Adrenal gland (tissue), 12 donors: ENCODE results near the gene ZRANB3. TPM values are rescaled to one million over a fixed set of nuclear protein-coding genes. Genes with fewer than 3 reads are reported as not detected.
A peak's percentile ranks its signal among the peaks of the same experiment; 100 is the strongest.

ENCODE experiments used
- DNase-seq, 7 donors: peaks; one replicate each; pipeline ENCODE4 v3.0.0-alpha.2; 2019 to 2020
- H3K27ac ChIP-seq, 5 donors: fragments of 200-600 bp; sonication (generic) in 4 of 5; 1 replicate in 3 of 5; 2 replicates in 2 of 5; pipeline versions ENCODE4 v1.5.1 to v1.8.0; 2016 to 2020; ENCODE audit warnings: mild to moderate bottlenecking in 1 of 5
- H3K27me3 ChIP-seq: fragments of 200-600 bp; 2 replicates; pipeline ENCODE4 v1.8.0; 2021
- H3K36me3 ChIP-seq, 2 donors: fragments of 200-600 bp; replicated peaks in 1 of 2; 1 replicate in 1 of 2; 2 replicates in 1 of 2; pipeline versions ENCODE4 v1.5.1 to v1.8.0; 2018 to 2022
- H3K4me1 ChIP-seq, 2 donors: fragments of 200-600 bp; replicated peaks in 1 of 2; 1 replicate in 1 of 2; 2 replicates in 1 of 2; pipeline versions ENCODE4 v1.5.1 to v1.8.0; 2018 to 2021
- H3K4me3 ChIP-seq, 4 donors: fragments of 200-600 bp; sonication (generic) in 3 of 4; one replicate each; pipeline ENCODE4 v1.5.1; 2016 to 2018
- H3K9me3 ChIP-seq, 3 donors: fragments of 200-600 bp; sonication (generic) in 1 of 3; replicated peaks in 1 of 3; 1 replicate in 2 of 3; 2 replicates in 1 of 3; pipeline versions ENCODE4 v1.5.1 to v1.8.0; 2016 to 2021
- CTCF ChIP-seq, 6 experiments: fragments of 450-650 bp in 4 of 6; fragments of 200-600 bp in 2 of 6; sonication (generic) in 1 of 6; IDR thresholded peaks; 1 replicate in 5 of 6; 2 replicates in 1 of 6; pipeline versions ENCODE4 v1.5.1 to v1.8.0; 2016 to 2021; ENCODE audit warnings: antibody characterized with exemption in 6 of 6, mild to moderate bottlenecking in 2 of 6, moderate library complexity in 1 of 6
- POLR2A ChIP-seq, 2 donors: fragments of 450-650 bp; IDR thresholded peaks; one replicate each; pipeline ENCODE4 v1.6.1; 2017; ENCODE audit warnings: antibody characterized with exemption in 2 of 2, mild to moderate bottlenecking in 2 of 2, moderate library complexity in 1 of 2
- WGBS, 4 donors: extraction: QIAGEN DNeasy Blood & Tissue Kit in 2 of 4; methylation state at CpG; one replicate each; pipeline versions ENCODE4 v1.1.5 to v1.1.7; 2013 to 2017; 5-methylcytosine and 5-hydroxymethylcytosine counted together
- intact Hi-C, 2 donors: fragments of 100-400 bp; cut with DNase I; formaldehyde crosslinking; loops; one replicate each; pipeline versions ENCODE4 v1.14.1 to v1.15.0; 2022 to 2023
- polyA plus RNA-seq, 3 donors: library from polyadenylated mRNA; stranded (reverse); fragments of 200-250 nt in 2 of 3; fragments of 350-450 nt in 1 of 3; fragmentation: Illumina TruSeq in 1 of 3; extraction: RNeasy Lipid Tissue Mini Kit (QIAGEN cat#74804) in 1 of 3; gene quantifications; one replicate each; pipeline ENCODE4 v1.2.3, GENCODE V29; 2013 to 2014
- total RNA-seq, 9 donors: library from RNA; depleted of rRNA in 4 of 9; stranded (reverse); fragments of >200 nt in 4 of 9; fragments of 120-200 nt in 1 of 9; fragmentation: NEBNext Ultra II Directional in 1 of 9; extraction: Animal tissue kit (Norgen Biotek cat#: 25700) in 1 of 9; gene quantifications; one replicate each; pipeline versions ENCODE4 v1.1.0 to v1.2.4, GENCODE V29; 2013 to 2023
- donor health status: healthy with polysubstance abuse.
- donor health status: Bipolar disorder and iron deficiency.
- donor health status: DM: yes; HTN: yes; CAD: no.
- donor health status: DM: no; HTN: no; CAD: no.
- donor health status: DM: no; HTN: no; CAD: no.
- donor health status: DM: yes; HTN: yes; CAD: no.

Gene ZRANB3
- total and polyA plus RNA-seq, 12 donors, result 1.0 to 16.8 (median 9.0) TPM

DNA sequence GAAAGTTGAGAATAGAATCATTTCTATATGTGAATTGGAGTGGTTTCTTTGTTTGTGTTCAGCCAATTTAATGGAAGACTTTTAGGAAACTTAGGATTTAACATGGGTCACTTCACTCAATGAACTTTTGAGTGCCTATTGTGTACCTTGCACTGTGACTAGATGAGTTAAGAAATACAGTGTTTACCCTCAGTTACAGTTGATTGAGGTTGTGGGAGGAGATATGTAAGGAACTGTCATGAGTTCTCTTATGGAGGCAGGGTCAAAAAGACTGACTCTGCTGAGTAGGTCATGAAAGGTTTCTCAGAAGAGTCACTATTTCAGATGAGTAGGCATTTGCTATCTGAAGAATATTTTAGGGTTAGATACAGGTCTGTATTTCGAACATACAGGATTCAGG, 380.3 kb downstream of the ZRANB3 start:
- no peak for DNase-seq
- TF ChIP-seq POLR2A (IDR thresholded peaks at IDR 0.05) (no peak), CTCF (IDR thresholded peaks at IDR 0.05) (no peak)
- H3K36me3 ChIP-seq, result peaks cover 0 to 42% of the 10 kb centered on the region in 2 donors
- intact Hi-C loops, result no loop called here
- H3K27ac ChIP-seq, result no peak overlapping the region
- peaks cover 7 to 8% of the 10 kb centered on the region in 2 donors for H3K4me1 ChIP-seq
- H3K27me3 ChIP-seq, result no peaks in the 10 kb centered on the region
- H3K4me3 ChIP-seq, result no peak overlapping the region
- WGBS, 4 donors, result 86 to 95% (median 88%) methylated on average over 1 of the region's 1 CpG
- no peaks in the 10 kb centered on the region for H3K9me3 ChIP-seq

GRCh38 chr2:135149251-135149650, 381.8 kb downstream of the ZRANB3 start:
- no peaks in the 10 kb centered on the region for H3K27me3 ChIP-seq
- peak; percentile 27 to 63 (median 52) for DNase-seq
- peaks cover 0 to 36% of the 10 kb centered on the region in 2 donors for H3K36me3 ChIP-seq
- H3K4me3 ChIP-seq, result no peak overlapping the region
- H3K4me1 ChIP-seq, result peaks cover 7 to 8% of the 10 kb centered on the region in 2 donors
- no peak for TF ChIP-seq CTCF (IDR thresholded peaks at IDR 0.05)
- TF ChIP-seq POLR2A (IDR thresholded peaks at IDR 0.05), result no peak
- 44 to 56% (median 49%) methylated on average over 1 of the region's 1 CpG for WGBS, 4 donors
- intact Hi-C loops, result no loop called here
- H3K9me3 ChIP-seq, result peaks cover 0 to 1% (median 0%) of the 10 kb centered on the region in 3 donors
- H3K27ac ChIP-seq, result no peak overlapping the region

DNA sequence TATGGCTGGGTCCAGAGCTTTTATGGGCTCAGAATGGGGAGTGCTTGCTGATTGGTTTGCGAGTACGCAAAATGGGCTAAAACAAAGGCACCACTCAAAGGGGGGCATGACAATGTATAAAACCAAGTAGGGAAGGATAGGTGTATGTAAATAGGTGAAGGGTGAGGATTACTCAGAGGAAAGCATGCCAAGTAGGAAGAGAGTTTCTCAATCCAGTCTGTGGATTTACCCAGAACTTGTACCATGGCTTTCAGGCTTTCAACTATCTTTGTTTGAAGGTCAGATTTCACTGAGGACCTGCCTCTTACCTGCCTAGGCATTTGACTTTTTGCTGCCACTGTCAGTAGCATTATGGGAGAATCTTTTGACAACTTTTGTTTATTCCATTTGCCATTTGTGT, 386.7 kb downstream of the ZRANB3 start:
- Histone ChIP-seq H3K36me3 (peaks cover 0 to 7% of the 10 kb centered on the region in 2 donors), H3K27ac (no peak overlapping the region), H3K4me1 (peaks cover 4 to 7% of the 10 kb centered on the region in 2 donors), H3K27me3 (no peaks in the 10 kb centered on the region), H3K9me3 (peaks cover 0 to 10% (median 9%) of the 10 kb centered on the region in 3 donors), H3K4me3 (no peak overlapping the region)
- 96 to 100% (median 99%) methylated on average over 2 of the region's 2 CpGs for WGBS, 4 donors
- intact Hi-C loops, result no loop called here
- TF ChIP-seq CTCF (IDR thresholded peaks at IDR 0.05), result no peak
- no peak for TF ChIP-seq POLR2A (IDR thresholded peaks at IDR 0.05)
- DNase-seq, result no peak

- Histone ChIP-seq H3K27me3 (no peaks in the 10 kb centered on the region), H3K4me3 (no peak overlapping the region), H3K36me3 (peaks cover 0 to 7% of the 10 kb centered on the region in 2 donors), H3K4me1 (no peaks in the 10 kb centered on the region), H3K27ac (no peak overlapping the region), H3K9me3 (peaks cover 0 to 10% (median 9%) of the 10 kb centered on the region in 3 donors)
- DNase-seq, result no peak
- no peak for TF ChIP-seq CTCF (IDR thresholded peaks at IDR 0.05)
- TF ChIP-seq POLR2A (IDR thresholded peaks at IDR 0.05), result no peak
- intact Hi-C loops, result no loop called here
- WGBS, 4 donors, result 91 to 97% (median 92%) methylated on average over 1 of the region's 1 CpG
Observed at GRCh38 chr2:135142323-135142722, 388.7 kb downstream of the ZRANB3 start.
